ENCODE results near the gene CENPN. TPM values are rescaled to one million over a fixed set of nuclear protein-coding genes. Genes with fewer than 3 reads are reported as not detected.

CENPN gene
- total and polyA plus RNA-seq, 2 of the 13 experiments (the other 11 are each of a cell fraction or from before 2014, with no cell fraction given): 29.7 to 129 TPM

- TF ChIP-seq ZNF800 (CRISPR knock-in tag; IDR thresholded peaks at IDR 0.05) (peak; percentile 42; the same call in 1 of the 2 replicates), ZNF766 (CRISPR knock-in tag; IDR thresholded peaks at IDR 0.05; ENCODE audit: borderline replicate concordance) (peak; percentile 71; the same call in 1 of the 2 replicates), HDAC6 (IDR thresholded peaks at IDR 0.05; ENCODE audit: low read depth, low read length) (no peak), SNRNP70 (IDR thresholded peaks at IDR 0.05; ENCODE audit: low read depth, low read length) (no peak), HOXA9 (CRISPR knock-in tag; IDR thresholded peaks at IDR 0.05; ENCODE audit: borderline replicate concordance) (no peak), ZNF143 (CRISPR knock-in tag; IDR thresholded peaks at IDR 0.05) (0 out of 2 replicates have a peak, but pooled peaks have one; percentile 31), MEF2D (CRISPR knock-in tag; IDR thresholded peaks at IDR 0.05) (peak; percentile 47; the same call in 1 of the 2 replicates), ZNF678 (CRISPR knock-in tag; IDR thresholded peaks at IDR 0.05) (no peak), HNRNPUL1 (IDR thresholded peaks at IDR 0.05; ENCODE audit: low read depth, low read length) (no peak), SKIL (CRISPR knock-in tag; IDR thresholded peaks at IDR 0.05; ENCODE audit: borderline replicate concordance) (no peak), GPN1 (CRISPR knock-in tag; IDR thresholded peaks at IDR 0.05; ENCODE audit: borderline replicate concordance) (no peak), ZNF589 (CRISPR knock-in tag; conservative IDR thresholded peaks at IDR 0.05) (no peak), ZEB1 (IDR thresholded peaks at IDR 0.05; ENCODE audit: insufficient replicate concordance, low read depth) (no peak), ZNF382 (CRISPR knock-in tag; IDR thresholded peaks at IDR 0.05; ENCODE audit: borderline replicate concordance) (no peak), ZNF18 (CRISPR knock-in tag; IDR thresholded peaks at IDR 0.05; ENCODE audit: insufficient replicate concordance) (peak; percentile 72), TOE1 (CRISPR knock-in tag; IDR thresholded peaks at IDR 0.05) (peak; percentile 41; the same call in 1 of the 2 replicates), RORA (CRISPR knock-in tag; IDR thresholded peaks at IDR 0.05) (no peak), ZNF263 (CRISPR knock-in tag; IDR thresholded peaks at IDR 0.05) (peak; percentile 65; the same call in 1 of the 2 replicates), ZNF274 (CRISPR knock-in tag; IDR thresholded peaks at IDR 0.05) (no peak; the same call in 1 of the 2 replicates)
- TF ChIP-seq, protein P1, sequence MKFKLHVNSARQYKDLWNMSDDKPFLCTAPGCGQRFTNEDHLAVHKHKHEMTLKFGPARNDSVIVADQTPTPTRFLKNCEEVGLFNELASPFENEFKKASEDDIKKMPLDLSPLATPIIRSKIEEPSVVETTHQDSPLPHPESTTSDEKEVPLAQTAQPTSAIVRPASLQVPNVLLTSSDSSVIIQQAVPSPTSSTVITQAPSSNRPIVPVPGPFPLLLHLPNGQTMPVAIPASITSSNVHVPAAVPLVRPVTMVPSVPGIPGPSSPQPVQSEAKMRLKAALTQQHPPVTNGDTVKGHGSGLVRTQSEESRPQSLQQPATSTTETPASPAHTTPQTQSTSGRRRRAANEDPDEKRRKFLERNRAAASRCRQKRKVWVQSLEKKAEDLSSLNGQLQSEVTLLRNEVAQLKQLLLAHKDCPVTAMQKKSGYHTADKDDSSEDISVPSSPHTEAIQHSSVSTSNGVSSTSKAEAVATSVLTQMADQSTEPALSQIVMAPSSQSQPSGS (CRISPR knock-in tag; IDR thresholded peaks at IDR 0.05): peak; percentile 90
These were observed 70.3 kb downstream of the CENPN start, which contains the start of gene C16orf46 (continued) for GRCh38 chr16:81077076-81077940.

All from HepG2 (cell line).